GM21528 (cell line): ENCODE results near the gene ITSN2.

ENCODE experiments used
- ATAC-seq: cut with Tn5 transposase; IDR thresholded peaks from one replicate; pipeline ENCODE4 v1.9.1; 2021; ENCODE audit warnings: mild to moderate bottlenecking, moderate library complexity; ENCODE audit not compliant: unreplicated experiment, low FRiP score

Gene ITSN2

GRCh38 chr2:24191848-24192247 lies 168.5 kb downstream of the ITSN2 start:
- no peak for ATAC-seq

GRCh38 chr2:24191156-24191555 lies 169.2 kb downstream of the ITSN2 start:
- ATAC-seq = no peak

GRCh38 chr2:24190503-24190902 lies 169.8 kb downstream of the ITSN2 start:
- ATAC-seq = no peak

- ATAC-seq = no peak
Measured at GRCh38 chr2:24189551-24189950, 170.8 kb downstream of the ITSN2 start.

GRCh38 chr2:24183366-24184069 lies 176.8 kb downstream of the ITSN2 start:
- no peak for ATAC-seq

- ATAC-seq = no peak
Measured at GRCh38 chr2:24182507-24182906, 177.8 kb downstream of the ITSN2 start.

- ATAC-seq = no peak
Measured at GRCh38 chr2:24181849-24182248, 178.5 kb downstream of the ITSN2 start.

- ATAC-seq = no peak
Measured at GRCh38 chr2:24179683-24180082, 180.7 kb downstream of the ITSN2 start.

- no peak for ATAC-seq
Measured at GRCh38 chr2:24176326-24176725, 184.0 kb downstream of the ITSN2 start.

GRCh38 chr2:24175631-24176187 lies 184.6 kb downstream of the ITSN2 start:
- no peak for ATAC-seq

GRCh38 chr2:24174851-24175277 lies 185.5 kb downstream of the ITSN2 start, which contains the start of gene FAM228A:
Gene FAM228A, plus strand, starts transcription at chr2:24175053. Its CDS starts 428 bp downstream, at chr2:24175481.
- no peak for ATAC-seq

- ATAC-seq = no peak
Measured at GRCh38 chr2:24169023-24169422, 191.3 kb downstream of the ITSN2 start.

GRCh38 chr2:24164416-24164973 lies 195.8 kb downstream of the ITSN2 start:
- no peak for ATAC-seq

- no peak for ATAC-seq
Measured at GRCh38 chr2:24163601-24164000, 196.7 kb downstream of the ITSN2 start.

- ATAC-seq = no peak
Measured at GRCh38 chr2:24163186-24163585, 197.2 kb downstream of the ITSN2 start.

GRCh38 chr2:24162494-24162893 lies 197.8 kb downstream of the ITSN2 start:
- ATAC-seq = no peak

GRCh38 chr2:24160761-24161160 lies 199.6 kb downstream of the ITSN2 start:
- no peak for ATAC-seq

- ATAC-seq = no peak
Measured at GRCh38 chr2:24159708-24160107, 200.6 kb downstream of the ITSN2 start.

GRCh38 chr2:24158131-24158530 lies 202.2 kb downstream of the ITSN2 start:
- ATAC-seq = no peak

GRCh38 chr2:24153478-24153877 lies 206.9 kb downstream of the ITSN2 start:
- no peak for ATAC-seq
